ENCODE results near the gene GPR180.

DNA sequence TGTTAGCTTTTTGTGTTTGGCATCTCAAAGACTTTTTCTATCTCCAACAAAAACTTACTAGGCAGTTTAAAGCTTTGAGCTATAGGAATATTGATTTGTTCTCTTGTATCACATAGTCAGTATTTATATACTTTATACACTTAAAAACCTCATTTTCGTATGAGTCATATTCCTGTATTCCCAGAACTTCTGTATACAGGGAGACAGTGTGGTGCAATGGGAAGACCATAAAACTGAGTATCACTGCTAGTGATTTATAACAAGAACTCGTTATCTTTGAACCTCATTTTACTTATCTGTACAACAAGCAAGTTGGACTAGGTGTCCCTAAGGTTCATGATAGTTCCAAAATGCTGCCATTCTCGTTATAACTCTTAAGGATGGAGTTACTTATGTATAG is 6.3 kb downstream of the GPR180 start:
- TF ChIP-seq SUZ12 (IDR thresholded peaks at IDR 0.05; ENCODE audit: extremely low read depth, insufficient read depth, insufficient read length), result no peak
- TF ChIP-seq YY1 (IDR thresholded peaks at IDR 0.05; ENCODE audit: insufficient read depth, insufficient read length), result no peak

All from NT2/D1 (cell line).